DND-41 (cell line): ENCODE results near the gene CDCP1.

Source experiments
- ATAC-seq: fragments of 200-7000 bp; cut with Tn5 transposase; 3 replicates; pipeline ENCODE4 v1.9.1; 2021; ENCODE audit warnings: low read depth; ENCODE audit not compliant: insufficient read depth
- DNase-seq: peaks from one replicate; pipeline ENCODE4 v3.0.0-alpha.2; 2020
- H2AFZ ChIP-seq: 2 replicates; pipeline ENCODE4 v1.6.0; 2012; ENCODE audit warnings: low read depth, low read length
- H3K27ac ChIP-seq: 2 replicates; pipeline ENCODE4 v1.5.1; 2012; ENCODE audit warnings: low read length, inconsistent platforms
- H3K27me3 ChIP-seq: fragments of 200-600 bp; sonication (generic); 2 replicates; pipeline ENCODE4 v1.6.0; 2012; ENCODE audit warnings: low read length, mild to moderate bottlenecking, inconsistent platforms; ENCODE audit not compliant: insufficient read depth, poor library complexity
- H3K36me3 ChIP-seq: 2 replicates; pipeline ENCODE4 v1.5.1; 2012; ENCODE audit warnings: low read length, inconsistent platforms; ENCODE audit not compliant: insufficient read depth
- H3K4me1 ChIP-seq: 2 replicates; pipeline ENCODE4 v1.5.1; 2012; ENCODE audit warnings: mild to moderate bottlenecking, low read length; ENCODE audit not compliant: insufficient read depth
- H3K4me2 ChIP-seq: 2 replicates; pipeline ENCODE4 v1.6.0; 2012; ENCODE audit warnings: mild to moderate bottlenecking, moderate library complexity, low read length, inconsistent platforms; ENCODE audit not compliant: insufficient read depth
- H3K4me3 ChIP-seq, 2 experiments: fragments of 200-600 bp in 1 of 2; shearing (Covaris generic) in 1 of 2; 2 replicates each; pipeline ENCODE4 v1.5.1; 2012 to 2016; ENCODE audit warnings: inconsistent platforms in 2 of 2, low read length in 2 of 2, mild to moderate bottlenecking in 2 of 2, low read depth in 1 of 2, moderate library complexity in 1 of 2
- H3K79me2 ChIP-seq: 2 replicates; pipeline ENCODE4 v1.6.0; 2012; ENCODE audit warnings: low read length, inconsistent platforms; ENCODE audit not compliant: insufficient read depth
- H3K9ac ChIP-seq: 2 replicates; pipeline ENCODE4 v1.6.0; 2012; ENCODE audit warnings: low read depth, mild to moderate bottlenecking, inconsistent platforms, low read length, moderate library complexity
- H3K9me3 ChIP-seq: 2 replicates; pipeline ENCODE4 v1.5.1; 2012; ENCODE audit warnings: low read length, moderate library complexity, mild to moderate bottlenecking, inconsistent platforms; ENCODE audit not compliant: insufficient read depth, severe bottlenecking
- H4K20me1 ChIP-seq: 2 replicates; pipeline ENCODE4 v1.6.0; 2012; ENCODE audit warnings: low read length; ENCODE audit not compliant: insufficient read depth
- CTCF ChIP-seq: IDR thresholded peaks from 2 replicates; pipeline ENCODE4 v1.5.1; 2012; ENCODE audit warnings: borderline replicate concordance, low read length, moderate library complexity, mild to moderate bottlenecking; ENCODE audit not compliant: poor library complexity, severe bottlenecking; ENCODE audit errors: extremely low read depth
- EZH2 ChIP-seq: IDR thresholded peaks from 3 replicates; pipeline ENCODE4 v1.6.1; 2012; ENCODE audit warnings: borderline replicate concordance, low read depth, mild to moderate bottlenecking, moderate library complexity, low read length, inconsistent platforms; ENCODE audit not compliant: severe bottlenecking

Gene CDCP1

GRCh38 chr3:45067941-45068340 lies 78.2 kb downstream of the CDCP1 start:
- Histone ChIP-seq H3K36me3 (no peaks in the 10 kb centered on the region), H3K4me1 (peaks cover 11% of the 10 kb centered on the region), H2AFZ (no peak overlapping the region), H3K9ac (no peak overlapping the region), H3K9me3 (no peaks in the 10 kb centered on the region), H3K4me2 (no peak overlapping the region), H4K20me1 (no peaks in the 10 kb centered on the region), H3K4me3 (no peak overlapping the region), H3K27me3 (no peaks in the 10 kb centered on the region), H3K27ac (no peak overlapping the region), H3K79me2 (no peaks in the 10 kb centered on the region)
- DNase-seq (no peak), ATAC-seq (no peak)
- no peak for TF ChIP-seq CTCF
- no peak for TF ChIP-seq EZH2

- DNase-seq (no peak), ATAC-seq (no peak)
- H3K4me3 ChIP-seq, result no peak overlapping the region
- H3K27ac ChIP-seq, result no peak overlapping the region
- TF ChIP-seq EZH2 (no peak), CTCF (no peak)
- H3K79me2 ChIP-seq, result no peaks in the 10 kb centered on the region
- H3K4me2 ChIP-seq, result no peak overlapping the region
- no peaks in the 10 kb centered on the region for H4K20me1 ChIP-seq
- H3K4me1 ChIP-seq, result peaks cover 11% of the 10 kb centered on the region
- no peak overlapping the region for H3K9ac ChIP-seq
- H3K27me3 ChIP-seq, result no peaks in the 10 kb centered on the region
- no peaks in the 10 kb centered on the region for H3K36me3 ChIP-seq
- H3K9me3 ChIP-seq, result no peaks in the 10 kb centered on the region
- H2AFZ ChIP-seq, result no peak overlapping the region
Observed at GRCh38 chr3:45067486-45067885, 78.7 kb downstream of the CDCP1 start.

- ATAC-seq (no peak), DNase-seq (no peak)
- Histone ChIP-seq H3K4me3 (no peak overlapping the region), H3K9ac (no peak overlapping the region), H4K20me1 (no peaks in the 10 kb centered on the region), H3K79me2 (no peaks in the 10 kb centered on the region), H3K27me3 (no peaks in the 10 kb centered on the region), H3K4me1 (peaks cover 11% of the 10 kb centered on the region), H2AFZ (no peak overlapping the region), H3K9me3 (no peaks in the 10 kb centered on the region), H3K27ac (no peak overlapping the region), H3K4me2 (no peak overlapping the region), H3K36me3 (no peaks in the 10 kb centered on the region)
- no peak for TF ChIP-seq CTCF
- TF ChIP-seq EZH2, result no peak
Observed at GRCh38 chr3:45066109-45066801, 79.9 kb downstream of the CDCP1 start.

GRCh38 chr3:45065373-45065720 lies 80.8 kb downstream of the CDCP1 start:
- Histone ChIP-seq H3K4me3 (no peak overlapping the region), H3K79me2 (no peaks in the 10 kb centered on the region), H3K4me2 (no peak overlapping the region), H3K27me3 (no peaks in the 10 kb centered on the region), H3K4me1 (peaks cover 11% of the 10 kb centered on the region), H4K20me1 (no peaks in the 10 kb centered on the region), H2AFZ (no peak overlapping the region), H3K27ac (no peak overlapping the region), H3K9me3 (no peaks in the 10 kb centered on the region), H3K9ac (no peak overlapping the region), H3K36me3 (no peaks in the 10 kb centered on the region)
- ATAC-seq, result no peak
- TF ChIP-seq EZH2, result no peak
- TF ChIP-seq CTCF, result no peak
- DNase-seq, result no peak
